IMR-90 (cell line): Measurements from ENCODE around the gene GALNT17. TPM values are rescaled to one million over a fixed set of nuclear protein-coding genes. Genes with fewer than 3 reads are reported as not detected.

Experiments used
- ATAC-seq: fragments of 200-7000 bp; cut with Tn5 transposase; 2 replicates; pipeline ENCODE4 v1.9.1; 2020; ENCODE audit warnings: low read depth, mild to moderate bottlenecking, moderate library complexity
- BruUV-seq: library from RNA; stranded (reverse); fragments of 400-500 nt; replicated peaks from 2 replicates; lab custom pipeline; 2021; lab: Mats Ljungman, UMichigan
- CTCF ChIA-PET: fragments of 300-600 bp; formaldehyde crosslinking; extraction: SDS; loops from one replicate; lab custom pipeline; 2021; ENCODE audit warnings: antibody characterized with exemption; lab: Yijun Ruan, JAX
- POLR2A ChIA-PET: fragments of 300-600 bp; sonication (Branson Sonifier 250); formaldehyde crosslinking; loops from one replicate; lab custom pipeline; 2022; ENCODE audit warnings: antibody characterized with exemption; ENCODE audit not compliant: unreplicated experiment; lab: Charles Lee
- DNase-seq: peaks from one replicate; pipeline ENCODE4 v3.0.0; 2013
- H2AFZ ChIP-seq: replicated peaks from 2 replicates; pipeline ENCODE3; 2013; ENCODE audit warnings: low read length, mild to moderate bottlenecking; ENCODE audit not compliant: poor library complexity
- H2AK5ac ChIP-seq: 2 replicates; pipeline ENCODE4 v1.6.1; 2013; ENCODE audit warnings: low read depth, low read length, inconsistent platforms
- H2AK9ac ChIP-seq: replicated peaks from 2 replicates; pipeline ENCODE3; 2013; ENCODE audit warnings: mild to moderate bottlenecking, low read depth, low read length, moderate library complexity; ENCODE audit not compliant: poor library complexity
- H2BK120ac ChIP-seq: 2 replicates; pipeline ENCODE4 v1.6.1; 2013; ENCODE audit warnings: low read depth, low read length, inconsistent platforms
- H2BK15ac ChIP-seq: 3 replicates; pipeline ENCODE4 v1.6.1; 2013; ENCODE audit warnings: low read depth, low read length, inconsistent platforms
- H2BK20ac ChIP-seq: 2 replicates; pipeline ENCODE4 v1.6.1; 2013; ENCODE audit warnings: low read depth, mild to moderate bottlenecking, inconsistent platforms, low read length, moderate library complexity
- H2BK5ac ChIP-seq: 2 replicates; pipeline ENCODE4 v1.6.1; 2013; ENCODE audit warnings: mild to moderate bottlenecking, low read depth, low read length, inconsistent platforms; ENCODE audit not compliant: poor library complexity, severe bottlenecking
- H3K14ac ChIP-seq: replicated peaks from 2 replicates; pipeline ENCODE4 v1.6.1; 2013; ENCODE audit warnings: low read depth, low read length, inconsistent platforms
- H3K18ac ChIP-seq: 2 replicates; pipeline ENCODE4 v1.6.1; 2013; ENCODE audit warnings: low read depth, low read length, control low read depth
- H3K23ac ChIP-seq: 2 replicates; pipeline ENCODE4 v1.6.1; 2013; ENCODE audit warnings: low read depth, low read length, inconsistent platforms
- H3K27ac ChIP-seq: 2 replicates; pipeline ENCODE4 v1.5.1; 2013; ENCODE audit warnings: mild to moderate bottlenecking, control low read depth, low read length; ENCODE audit not compliant: insufficient read depth
- H3K27me3 ChIP-seq: 2 replicates; pipeline ENCODE4 v1.6.1; 2013; ENCODE audit warnings: low read length; ENCODE audit not compliant: control insufficient read depth, insufficient read depth
- H3K36me3 ChIP-seq: 2 replicates; pipeline ENCODE4 v1.6.1; 2013; ENCODE audit warnings: low read length, mixed read lengths; ENCODE audit not compliant: control insufficient read depth, insufficient read depth
- H3K4ac ChIP-seq: 2 replicates; pipeline ENCODE4 v1.6.1; 2013; ENCODE audit warnings: low read depth, low read length, inconsistent platforms
- H3K4me1 ChIP-seq: 2 replicates; pipeline ENCODE4 v1.6.1; 2013; ENCODE audit warnings: low read length, mixed read lengths; ENCODE audit not compliant: control insufficient read depth, insufficient read depth
- H3K4me2 ChIP-seq: 2 replicates; pipeline ENCODE4 v1.6.1; 2013; ENCODE audit warnings: low read depth, mild to moderate bottlenecking, control low read depth, low read length, moderate library complexity
- H3K4me3 ChIP-seq: 2 replicates; pipeline ENCODE4 v1.5.1; 2013; ENCODE audit warnings: low read depth, mild to moderate bottlenecking, control low read depth, low read length, moderate library complexity; ENCODE audit not compliant: insufficient read depth
- H3K56ac ChIP-seq: 2 replicates; pipeline ENCODE4 v1.6.1; 2013; ENCODE audit warnings: low read length, inconsistent platforms; ENCODE audit not compliant: insufficient read depth; ENCODE audit errors: extremely low read depth
- H3K79me1 ChIP-seq, 2 experiments: 2 replicates each; pipeline ENCODE4 v1.6.1; 2013; ENCODE audit warnings: low read length in 2 of 2, inconsistent platforms in 1 of 2, low read depth in 1 of 2
- H3K9ac ChIP-seq: 2 replicates; pipeline ENCODE4 v1.6.1; 2013; ENCODE audit warnings: low read depth, low read length, control low read depth
- H3K9me1 ChIP-seq: 2 replicates; pipeline ENCODE4 v1.6.1; 2013; ENCODE audit warnings: low read length, inconsistent platforms; ENCODE audit not compliant: insufficient read depth
- H3K9me3 ChIP-seq: 2 replicates; pipeline ENCODE4 v1.6.1; 2013; ENCODE audit warnings: low read length; ENCODE audit not compliant: control insufficient read depth, insufficient read depth
- H4K20me1 ChIP-seq: 2 replicates; pipeline ENCODE4 v1.6.1; 2013; ENCODE audit warnings: low read length, inconsistent platforms; ENCODE audit not compliant: insufficient read depth
- H4K5ac ChIP-seq: 2 replicates; pipeline ENCODE4 v1.6.1; 2013; ENCODE audit warnings: mild to moderate bottlenecking, low read depth, low read length, control low read depth
- H4K8ac ChIP-seq, 2 experiments: 2 replicates each; pipeline ENCODE4 v1.6.1; 2013; ENCODE audit warnings: low read depth in 2 of 2, low read length in 2 of 2, control low read depth in 1 of 2, inconsistent platforms in 1 of 2
- H4K91ac ChIP-seq: 2 replicates; pipeline ENCODE4 v1.6.1; 2013; ENCODE audit warnings: low read depth, low read length, inconsistent platforms; ENCODE audit not compliant: insufficient read depth
- BHLHE40 ChIP-seq: fragments of 150-350 bp; IDR thresholded peaks from 2 replicates; pipeline ENCODE4 v1.6.1; 2016; ENCODE audit warnings: mild to moderate bottlenecking, low read depth, low read length
- CEBPB ChIP-seq: IDR thresholded peaks from 2 replicates; pipeline ENCODE4 v1.6.1; 2012; ENCODE audit warnings: low read depth, low read length, improper control_type of control experiment
- CHD1 ChIP-seq: IDR thresholded peaks from 2 replicates; pipeline ENCODE4 v1.6.1; 2012; ENCODE audit warnings: low read depth, low read length, improper control_type of control experiment
- FOS ChIP-seq: fragments of 150-350 bp; IDR thresholded peaks from 2 replicates; pipeline ENCODE4 v1.6.1; 2016; ENCODE audit warnings: low read depth, low read length
- MAFK ChIP-seq: IDR thresholded peaks from 2 replicates; pipeline ENCODE4 v1.6.1; 2012; ENCODE audit warnings: low read depth, low read length, improper control_type of control experiment
- MAZ ChIP-seq: IDR thresholded peaks from 2 replicates; pipeline ENCODE4 v1.6.1; 2012; ENCODE audit warnings: low read depth, mild to moderate bottlenecking, low read length, improper control_type of control experiment, moderate library complexity, borderline replicate concordance
- MXI1 ChIP-seq: IDR thresholded peaks from 2 replicates; pipeline ENCODE4 v1.6.1; 2012; ENCODE audit warnings: low read depth, mild to moderate bottlenecking, low read length, moderate library complexity, borderline replicate concordance
- NFE2L2 ChIP-seq: fragments of 150-350 bp; IDR thresholded peaks from 2 replicates; pipeline ENCODE4 v1.6.1; 2016; ENCODE audit warnings: low read depth, mild to moderate bottlenecking, low read length
- POLR2A ChIP-seq: IDR thresholded peaks from 2 replicates; pipeline ENCODE4 v1.6.1; 2012; ENCODE audit warnings: mild to moderate bottlenecking, low read depth, low read length
- RAD21 ChIP-seq: IDR thresholded peaks from 2 replicates; pipeline ENCODE4 v1.6.1; 2012; ENCODE audit warnings: low read length, improper control_type of control experiment
- RCOR1 ChIP-seq: IDR thresholded peaks from 2 replicates; pipeline ENCODE4 v1.6.1; 2012; ENCODE audit warnings: mild to moderate bottlenecking, low read length, improper control_type of control experiment; ENCODE audit not compliant: insufficient replicate concordance
- RFX5 ChIP-seq: IDR thresholded peaks from 2 replicates; pipeline ENCODE4 v1.8.0; 2012; ENCODE audit warnings: low read depth, mild to moderate bottlenecking, low read length, moderate library complexity
- SMC3 ChIP-seq: fragments of 150-350 bp; IDR thresholded peaks from 2 replicates; pipeline ENCODE4 v1.6.1; 2016; ENCODE audit warnings: low read depth, mild to moderate bottlenecking, antibody characterized with exemption, low read length, moderate library complexity
- WGBS, 2 experiments: methylation state at CpG; one replicate each; pipeline versions ENCODE4 v1.1.5 to v1.1.7; 2013; ENCODE audit warnings: missing lambda C conversion rate in 2 of 2; ENCODE audit not compliant: insufficient read length in 1 of 2; ENCODE audit errors: extremely low coverage in 2 of 2; 5-methylcytosine and 5-hydroxymethylcytosine counted together
- dilution Hi-C: fragments of 300-500 bp; cut with HindIII; formaldehyde crosslinking; loops from one replicate; pipeline ENCODE4 v1.14.3; 2018; ENCODE audit warnings: low sequenced_read_pairs; ENCODE audit not compliant: unreplicated experiment
- in situ Hi-C: fragments of 300-500 bp; cut with MboI; formaldehyde crosslinking; loops from 3 replicates; pipeline ENCODE4 v1.14.3; 2019; ENCODE audit warnings: low sequenced_read_pairs, inconsistent platforms, mixed read lengths
- intact Hi-C: fragments of 100-400 bp; cut with micrococcal nuclease; formaldehyde crosslinking; loops from 2 replicates; pipeline ENCODE4 v1.10.0; 2022
- polyA plus RNA-seq, 3 experiments: library from polyadenylated mRNA; depleted of rRNA; stranded (reverse); fragments of >200 nt; gene quantifications; 2 replicates each; pipeline ENCODE4 v1.2.3, GENCODE V29; 2012; ENCODE audit warnings: low replicate concordance in 1 of 3
- total RNA-seq: library from RNA; depleted of rRNA; stranded (reverse); fragments of >200 nt; gene quantifications from 2 replicates; pipeline ENCODE4 v1.2.3, GENCODE V29; 2012
- TF ChIP-seq, protein P1 (sequence below): fragments of 150-350 bp; IDR thresholded peaks from 2 replicates; pipeline ENCODE4 v1.6.1; 2017; ENCODE audit warnings: mild to moderate bottlenecking, antibody characterized with exemption, low read length, low read depth
- TF ChIP-seq, protein P2 (sequence below): fragments of 150-350 bp; IDR thresholded peaks from 2 replicates; pipeline ENCODE4 v1.6.1; 2016; ENCODE audit warnings: low read depth, mild to moderate bottlenecking, low read length, moderate library complexity, borderline replicate concordance
- TF ChIP-seq, protein P3 (sequence below): conservative IDR thresholded peaks from 2 replicates; pipeline ENCODE4 v1.5.1; 2012; ENCODE audit warnings: mild to moderate bottlenecking, low read depth, low read length, improper control_type of control experiment

Gene GALNT17
- total and polyA plus RNA-seq, 2 of the 4 experiments (the other 2 are of a cell fraction) = not detected

DNA sequence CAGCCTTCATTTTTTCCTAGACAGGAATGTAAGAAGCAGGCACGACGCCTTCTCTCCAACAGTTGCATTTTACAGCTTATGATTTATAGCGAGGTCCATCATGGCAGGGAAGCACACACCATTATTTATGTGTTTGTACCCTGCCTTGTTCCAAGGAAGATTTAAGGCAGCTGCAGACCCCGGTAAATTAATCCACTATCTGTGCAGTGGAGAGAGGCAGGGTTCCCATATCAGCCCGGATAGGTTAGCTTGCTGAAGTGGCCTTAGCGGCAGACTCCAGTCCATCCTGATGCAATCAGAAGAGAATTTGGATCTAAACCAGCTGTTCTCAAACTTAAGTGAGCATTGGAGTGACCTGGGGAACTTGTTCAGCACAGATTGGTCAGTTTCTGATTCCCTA, 359.4 kb downstream of the GALNT17 start:
- Histone ChIP-seq H3K18ac (no peak overlapping the region), H3K4me3 (no peak overlapping the region), H4K8ac (no peak overlapping the region), H3K4me1 (no peaks in the 10 kb centered on the region), H3K23ac (no peak overlapping the region), H4K5ac (no peak overlapping the region), H2AFZ (peak overlapping the region; percentile 58), H4K91ac (no peak overlapping the region), H3K27me3 (no peaks in the 10 kb centered on the region), H2BK120ac (no peak overlapping the region), H3K9ac (no peak overlapping the region), H3K9me3 (peaks cover 32% of the 10 kb centered on the region; the same call in 1 of the 2 replicates), H3K27ac (no peak overlapping the region), H3K14ac (no peak overlapping the region), H3K4me2 (no peak overlapping the region), H2BK20ac (no peak overlapping the region), H3K4ac (no peak overlapping the region), H2AK9ac (no peak overlapping the region), H4K20me1 (no peaks in the 10 kb centered on the region), H3K79me1 (no peaks in the 10 kb centered on the region), H2BK5ac (no peak overlapping the region), H3K56ac (no peak overlapping the region), H2AK5ac (no peak overlapping the region), H2BK15ac (no peak overlapping the region), H3K36me3 (no peaks in the 10 kb centered on the region), H3K9me1 (no peaks in the 10 kb centered on the region)
- in situ Hi-C loops (no loop called here), intact Hi-C loops (no loop called here), dilution Hi-C loops (no loop called here)
- POLR2A ChIA-PET = no interaction called here
- DNase-seq (no peak), ATAC-seq (no peak)
- CTCF ChIA-PET = no interaction called here
- WGBS, 2 experiments = 34% methylated on average over 3 of the region's 6 CpGs; no CpG with 5 or more reads in 1 of the 2 experiments
- no TSS peak for BruUV-seq
- TF ChIP-seq, protein P1, sequence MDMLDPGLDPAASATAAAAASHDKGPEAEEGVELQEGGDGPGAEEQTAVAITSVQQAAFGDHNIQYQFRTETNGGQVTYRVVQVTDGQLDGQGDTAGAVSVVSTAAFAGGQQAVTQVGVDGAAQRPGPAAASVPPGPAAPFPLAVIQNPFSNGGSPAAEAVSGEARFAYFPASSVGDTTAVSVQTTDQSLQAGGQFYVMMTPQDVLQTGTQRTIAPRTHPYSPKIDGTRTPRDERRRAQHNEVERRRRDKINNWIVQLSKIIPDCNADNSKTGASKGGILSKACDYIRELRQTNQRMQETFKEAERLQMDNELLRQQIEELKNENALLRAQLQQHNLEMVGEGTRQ = no peak
- TF ChIP-seq MAFK = no peak
- TF ChIP-seq MAZ = no peak
- no peak for TF ChIP-seq RAD21
- no peak for TF ChIP-seq BHLHE40
- TF ChIP-seq, protein P2, sequence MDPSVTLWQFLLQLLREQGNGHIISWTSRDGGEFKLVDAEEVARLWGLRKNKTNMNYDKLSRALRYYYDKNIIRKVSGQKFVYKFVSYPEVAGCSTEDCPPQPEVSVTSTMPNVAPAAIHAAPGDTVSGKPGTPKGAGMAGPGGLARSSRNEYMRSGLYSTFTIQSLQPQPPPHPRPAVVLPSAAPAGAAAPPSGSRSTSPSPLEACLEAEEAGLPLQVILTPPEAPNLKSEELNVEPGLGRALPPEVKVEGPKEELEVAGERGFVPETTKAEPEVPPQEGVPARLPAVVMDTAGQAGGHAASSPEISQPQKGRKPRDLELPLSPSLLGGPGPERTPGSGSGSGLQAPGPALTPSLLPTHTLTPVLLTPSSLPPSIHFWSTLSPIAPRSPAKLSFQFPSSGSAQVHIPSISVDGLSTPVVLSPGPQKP = no peak
- no peak for TF ChIP-seq CEBPB
- no peak for TF ChIP-seq RCOR1
- TF ChIP-seq, protein P3, sequence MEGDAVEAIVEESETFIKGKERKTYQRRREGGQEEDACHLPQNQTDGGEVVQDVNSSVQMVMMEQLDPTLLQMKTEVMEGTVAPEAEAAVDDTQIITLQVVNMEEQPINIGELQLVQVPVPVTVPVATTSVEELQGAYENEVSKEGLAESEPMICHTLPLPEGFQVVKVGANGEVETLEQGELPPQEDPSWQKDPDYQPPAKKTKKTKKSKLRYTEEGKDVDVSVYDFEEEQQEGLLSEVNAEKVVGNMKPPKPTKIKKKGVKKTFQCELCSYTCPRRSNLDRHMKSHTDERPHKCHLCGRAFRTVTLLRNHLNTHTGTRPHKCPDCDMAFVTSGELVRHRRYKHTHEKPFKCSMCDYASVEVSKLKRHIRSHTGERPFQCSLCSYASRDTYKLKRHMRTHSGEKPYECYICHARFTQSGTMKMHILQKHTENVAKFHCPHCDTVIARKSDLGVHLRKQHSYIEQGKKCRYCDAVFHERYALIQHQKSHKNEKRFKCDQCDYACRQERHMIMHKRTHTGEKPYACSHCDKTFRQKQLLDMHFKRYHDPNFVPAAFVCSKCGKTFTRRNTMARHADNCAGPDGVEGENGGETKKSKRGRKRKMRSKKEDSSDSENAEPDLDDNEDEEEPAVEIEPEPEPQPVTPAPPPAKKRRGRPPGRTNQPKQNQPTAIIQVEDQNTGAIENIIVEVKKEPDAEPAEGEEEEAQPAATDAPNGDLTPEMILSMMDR = no peak
- no peak for TF ChIP-seq MXI1
- no peak for TF ChIP-seq RFX5
- no peak for TF ChIP-seq SMC3
- no peak for TF ChIP-seq NFE2L2
- no peak for TF ChIP-seq POLR2A
- TF ChIP-seq FOS = no peak
- no peak for TF ChIP-seq CHD1
